HEK293 (cell line): ENCODE results near the gene GMDS.

ENCODE experiments used
- CTCF ChIA-PET: fragments of 350-600 bp; formaldehyde crosslinking; extraction: SDS; loops from one replicate; lab custom pipeline; 2021; ENCODE audit warnings: antibody characterized with exemption; lab: Yijun Ruan, JAX
- POLR2A ChIA-PET: fragments of 300-600 bp; formaldehyde crosslinking; extraction: SDS; loops from one replicate; lab custom pipeline; 2020; ENCODE audit warnings: antibody characterized with exemption, inconsistent platforms; lab: Yijun Ruan, JAX
- H3K27ac ChIP-seq: fragments of 200-500 bp; sonication (Bioruptor generic); 2 replicates; pipeline ENCODE4 v1.5.1; 2014; ENCODE audit warnings: low read depth, low read length, control low read depth, inconsistent platforms; ENCODE audit errors: extremely low read depth
- H3K36me3 ChIP-seq, 2 experiments: fragments of 200-500 bp in 1 of 2; sonication (Bioruptor generic) in 1 of 2; 1 replicate in 1 of 2; 2 replicates in 1 of 2; pipeline ENCODE4 v1.5.1; 2014 to 2017; ENCODE audit warnings: inconsistent platforms in 2 of 2, low read length in 2 of 2; ENCODE audit not compliant: control insufficient read depth in 2 of 2, insufficient read depth in 1 of 2
- H3K4me1 ChIP-seq: fragments of 200-500 bp; sonication (Bioruptor generic); 2 replicates; pipeline ENCODE4 v1.5.1; 2014; ENCODE audit warnings: mild to moderate bottlenecking, low read length, inconsistent platforms; ENCODE audit not compliant: control insufficient read depth, insufficient read depth
- H3K4me3 ChIP-seq: 2 replicates; pipeline ENCODE4 v1.5.1; 2011; ENCODE audit warnings: low read depth, mild to moderate bottlenecking, control low read depth, low read length, moderate library complexity
- H3K9me3 ChIP-seq: fragments of 200-500 bp; sonication (Bioruptor generic); 2 replicates; pipeline ENCODE4 v1.5.1; 2014; ENCODE audit warnings: low read depth, low read length, inconsistent platforms; ENCODE audit not compliant: control insufficient read depth, insufficient read depth
- BCL11A ChIP-seq: fragments of 450-650 bp; formaldehyde crosslinking; IDR thresholded peaks from 2 replicates; pipeline ENCODE4 v1.5.1; 2016; ENCODE audit warnings: low read depth, missing biosample characterization, missing genetic modification characterization
- BCL11B ChIP-seq: fragments of 450-650 bp; formaldehyde crosslinking; IDR thresholded peaks from 2 replicates; pipeline ENCODE4 v1.5.1; 2016; ENCODE audit warnings: low read depth, missing biosample characterization, missing genetic modification characterization
- GLIS1 ChIP-seq: fragments of 450-650 bp; formaldehyde crosslinking; IDR thresholded peaks from 2 replicates; pipeline ENCODE4 v1.5.1; 2016; ENCODE audit warnings: missing biosample characterization, missing genetic modification characterization
- HOXA7 ChIP-seq: sonication (generic); formaldehyde crosslinking; IDR thresholded peaks from 2 replicates; pipeline ENCODE4 v1.8.1; 2022; ENCODE audit warnings: missing genetic modification reagents, borderline replicate concordance
- PRDM6 ChIP-seq: fragments of 450-650 bp; formaldehyde crosslinking; IDR thresholded peaks from 2 replicates; pipeline ENCODE4 v1.5.1; 2017; ENCODE audit warnings: missing biosample characterization, missing genetic modification characterization
- RBAK ChIP-seq: fragments of 450-650 bp; formaldehyde crosslinking; IDR thresholded peaks from 2 replicates; pipeline ENCODE4 v1.5.1; 2016; ENCODE audit warnings: missing biosample characterization, missing genetic modification characterization
- YY1 ChIP-seq: fragments of 450-650 bp; formaldehyde crosslinking; IDR thresholded peaks from 2 replicates; pipeline ENCODE4 v1.5.1; 2018; ENCODE audit warnings: missing biosample characterization, missing genetic modification characterization
- ZBTB44 ChIP-seq: fragments of 450-650 bp; IDR thresholded peaks from 2 replicates; pipeline ENCODE4 v1.5.1; 2018; ENCODE audit warnings: missing biosample characterization, mild to moderate bottlenecking, missing genetic modification characterization
- ZBTB8A ChIP-seq: fragments of 450-650 bp; formaldehyde crosslinking; IDR thresholded peaks from 2 replicates; pipeline ENCODE4 v1.5.1; 2016; ENCODE audit warnings: missing biosample characterization, missing genetic modification characterization
- ZFP3 ChIP-seq: fragments of 450-650 bp; formaldehyde crosslinking; IDR thresholded peaks from 2 replicates; pipeline ENCODE4 v1.5.1; 2016; ENCODE audit warnings: low read depth, missing biosample characterization, missing genetic modification characterization
- ZIC2 ChIP-seq: fragments of 450-650 bp; formaldehyde crosslinking; IDR thresholded peaks from 2 replicates; pipeline ENCODE4 v1.5.1; 2016; ENCODE audit warnings: missing biosample characterization, missing genetic modification characterization
- ZNF184 ChIP-seq: fragments of 450-650 bp; IDR thresholded peaks from 2 replicates; pipeline ENCODE4 v1.5.1; 2018; ENCODE audit warnings: missing biosample characterization, mild to moderate bottlenecking, missing genetic modification characterization
- ZNF23 ChIP-seq: fragments of 450-650 bp; formaldehyde crosslinking; IDR thresholded peaks from 2 replicates; pipeline ENCODE4 v1.5.1; 2016; ENCODE audit warnings: missing biosample characterization, missing genetic modification characterization, borderline replicate concordance
- ZNF292 ChIP-seq: fragments of 450-650 bp; formaldehyde crosslinking; IDR thresholded peaks from 2 replicates; pipeline ENCODE4 v1.5.1; 2016; ENCODE audit warnings: low read depth, missing biosample characterization, missing genetic modification characterization, borderline replicate concordance
- ZNF311 ChIP-seq: fragments of 450-650 bp; formaldehyde crosslinking; IDR thresholded peaks from 2 replicates; pipeline ENCODE4 v1.5.1; 2017; ENCODE audit warnings: missing biosample characterization, missing genetic modification characterization, borderline replicate concordance
- ZNF324 ChIP-seq: fragments of 450-650 bp; formaldehyde crosslinking; IDR thresholded peaks from 2 replicates; pipeline ENCODE4 v1.5.1; 2016; ENCODE audit warnings: missing biosample characterization, missing genetic modification characterization
- ZNF350 ChIP-seq: fragments of 450-650 bp; formaldehyde crosslinking; IDR thresholded peaks from 2 replicates; pipeline ENCODE4 v1.5.0; 2017; ENCODE audit warnings: missing biosample characterization, mild to moderate bottlenecking, missing genetic modification characterization
- ZNF391 ChIP-seq: fragments of 450-650 bp; formaldehyde crosslinking; IDR thresholded peaks from 2 replicates; pipeline ENCODE4 v1.5.1; 2016; ENCODE audit warnings: low read depth, missing biosample characterization, missing genetic modification characterization, borderline replicate concordance
- ZNF423 ChIP-seq: fragments of 450-650 bp; formaldehyde crosslinking; IDR thresholded peaks from 2 replicates; pipeline ENCODE4 v1.5.1; 2016; ENCODE audit warnings: missing biosample characterization, missing genetic modification characterization
- ZNF426 ChIP-seq: fragments of 450-650 bp; formaldehyde crosslinking; IDR thresholded peaks from 2 replicates; pipeline ENCODE4 v1.5.1; 2017; ENCODE audit warnings: missing biosample characterization, missing genetic modification characterization, mild to moderate bottlenecking, inconsistent platforms, moderate library complexity
- ZNF549 ChIP-seq: fragments of 450-650 bp; IDR thresholded peaks from 2 replicates; pipeline ENCODE4 v1.5.1; 2018; ENCODE audit warnings: missing biosample characterization, missing genetic modification characterization, mild to moderate bottlenecking, inconsistent platforms, moderate library complexity
- ZNF561 ChIP-seq: fragments of 450-650 bp; IDR thresholded peaks from 2 replicates; pipeline ENCODE4 v1.5.1; 2018; ENCODE audit warnings: missing biosample characterization, missing genetic modification characterization, borderline replicate concordance
- ZNF580 ChIP-seq: fragments of 450-650 bp; formaldehyde crosslinking; IDR thresholded peaks from 2 replicates; pipeline ENCODE4 v1.5.1; 2016; ENCODE audit warnings: missing biosample characterization, missing genetic modification characterization
- ZNF624 ChIP-seq: fragments of 450-650 bp; formaldehyde crosslinking; IDR thresholded peaks from 2 replicates; pipeline ENCODE4 v1.5.1; 2017; ENCODE audit warnings: missing biosample characterization, missing genetic modification characterization
- ZNF664 ChIP-seq: fragments of 450-650 bp; formaldehyde crosslinking; IDR thresholded peaks from 2 replicates; pipeline ENCODE4 v1.5.1; 2016; ENCODE audit warnings: missing biosample characterization, missing genetic modification characterization
- ZNF76 ChIP-seq: fragments of 450-650 bp; formaldehyde crosslinking; IDR thresholded peaks from 2 replicates; pipeline ENCODE4; 2016; ENCODE audit warnings: low read depth, missing biosample characterization, missing genetic modification characterization, borderline replicate concordance
- ZNF792 ChIP-seq: fragments of 450-650 bp; formaldehyde crosslinking; IDR thresholded peaks from 2 replicates; pipeline ENCODE4 v1.5.1; 2016; ENCODE audit warnings: missing biosample characterization, missing genetic modification characterization
- ZSCAN5A ChIP-seq: fragments of 450-650 bp; formaldehyde crosslinking; IDR thresholded peaks from 2 replicates; pipeline ENCODE4 v1.5.1; 2016; ENCODE audit warnings: missing biosample characterization, missing genetic modification characterization
- TF ChIP-seq, protein P1 (sequence below): fragments of 450-650 bp; formaldehyde crosslinking; IDR thresholded peaks from 2 replicates; pipeline ENCODE4 v1.5.1; 2016; ENCODE audit warnings: missing biosample characterization, missing genetic modification characterization

The GMDS gene

DNA sequence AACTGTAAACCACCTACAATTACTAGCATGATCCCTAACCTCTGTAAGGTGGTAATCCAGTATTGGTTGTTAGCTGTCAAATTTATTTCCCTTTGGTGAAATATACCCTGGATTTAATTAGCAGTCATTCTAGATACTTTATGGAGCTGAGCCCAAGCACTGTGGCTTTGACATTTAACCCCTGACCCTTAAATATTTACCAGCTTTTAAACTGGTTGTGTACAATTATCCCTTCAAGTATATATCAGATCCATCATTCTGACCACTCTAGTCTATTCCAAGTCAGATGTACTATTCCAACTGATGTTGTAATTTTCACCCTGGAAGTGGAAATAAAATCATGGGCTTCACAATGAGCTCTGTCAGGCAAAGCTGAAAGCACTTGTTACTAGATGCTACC lies 406.0 kb downstream of the GMDS start (continued):
- TF ChIP-seq ZSCAN5A: 0 out of 2 replicates have a peak, but pooled peaks have one; percentile 18
- TF ChIP-seq, protein P1, sequence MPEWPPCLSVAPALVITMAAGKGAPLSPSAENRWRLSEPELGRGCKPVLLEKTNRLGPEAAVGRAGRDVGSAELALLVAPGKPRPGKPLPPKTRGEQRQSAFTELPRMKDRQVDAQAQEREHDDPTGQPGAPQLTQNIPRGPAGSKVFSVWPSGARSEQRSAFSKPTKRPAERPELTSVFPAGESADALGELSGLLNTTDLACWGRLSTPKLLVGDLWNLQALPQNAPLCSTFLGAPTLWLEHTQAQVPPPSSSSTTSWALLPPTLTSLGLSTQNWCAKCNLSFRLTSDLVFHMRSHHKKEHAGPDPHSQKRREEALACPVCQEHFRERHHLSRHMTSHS: peak; percentile 79
- no peak for TF ChIP-seq ZNF76 (tag by site-specific recombination)
- peak; percentile 73 for TF ChIP-seq PRDM6 (tag by site-specific recombination)

GRCh38 chr6:1838604-1839213 lies 406.7 kb downstream of the GMDS start:
- Histone ChIP-seq H3K27ac (peak overlapping the region; percentile 64), H3K4me3 (no peak overlapping the region), H3K4me1 (peaks cover 46% of the 10 kb centered on the region), H3K36me3 (no peaks in the 10 kb centered on the region), H3K9me3 (no peaks in the 10 kb centered on the region)
- ChIA-PET CTCF (interaction anchor here (0.6 to 1.2 kb wide), 5 partner anchors 19 to 1556 kb away, joined by 3 to 4 read pairs (median 3); no protein-coding TSS in a partner anchor), POLR2A (interaction anchor here (0.6 to 1.4 kb wide), 4 partner anchors 227 to 464 kb away, joined by 3 to 5 read pairs (median 4); partner anchors contain the start of gene FOXC1)
- TF ChIP-seq YY1 (tag by site-specific recombination): no peak
- no peak for TF ChIP-seq ZIC2 (tag by site-specific recombination)
- no peak for TF ChIP-seq ZBTB8A (tag by site-specific recombination)
- TF ChIP-seq ZNF184 (tag by site-specific recombination): no peak
- TF ChIP-seq ZNF549 (tag by site-specific recombination): no peak
- TF ChIP-seq ZNF792: no peak
- no peak for TF ChIP-seq ZNF423 (tag by site-specific recombination)
- TF ChIP-seq ZNF292 (tag by site-specific recombination): no peak
- TF ChIP-seq HOXA7: no peak
- TF ChIP-seq ZNF426 (tag by site-specific recombination): no peak
- TF ChIP-seq ZNF311 (tag by site-specific recombination): no peak
- TF ChIP-seq ZNF391 (tag by site-specific recombination): 0 out of 2 replicates have a peak, but pooled peaks have one; percentile 58
- peak; percentile 73; the same call in 1 of the 2 replicates for TF ChIP-seq ZNF580 (tag by site-specific recombination)
- TF ChIP-seq ZBTB44 (tag by site-specific recombination): peak; percentile 83
- no peak for TF ChIP-seq ZFP3
- TF ChIP-seq ZNF624: no peak
- TF ChIP-seq ZNF23 (tag by site-specific recombination): no peak
- no peak for TF ChIP-seq BCL11B (tag by site-specific recombination)
- no peak for TF ChIP-seq RBAK (tag by site-specific recombination)
- no peak for TF ChIP-seq ZNF76 (tag by site-specific recombination)
- TF ChIP-seq GLIS1 (tag by site-specific recombination): peak; percentile 49
- peak; percentile 69; the same call in 1 of the 2 replicates for TF ChIP-seq BCL11A (tag by site-specific recombination)
- no peak for TF ChIP-seq ZSCAN5A
- no peak for TF ChIP-seq ZNF350 (tag by site-specific recombination)
- TF ChIP-seq ZNF664 (tag by site-specific recombination): peak; percentile 61; the same call in 1 of the 2 replicates
- TF ChIP-seq ZNF561 (tag by site-specific recombination): peak; percentile 80; the same call in 1 of the 2 replicates
- TF ChIP-seq ZNF324 (tag by site-specific recombination): no peak
